Stimulated activated CD4-positive, alpha-beta T cell treated with anti-CD3 and anti-CD28 coated beads, Interleukin-15, amount 100 ng/mL, for 1 hour (primary cell): ENCODE data around the gene ANO1.
"Not testable (repeated sequence)": the region's sequence is repeated elsewhere in the genome, so short reads cannot be mapped to it uniquely, and the experiment has no call there.

Experiments
- DNase-seq, 2 donors: peaks; one replicate each; pipeline ENCODE4 v3.0.0-alpha.2; 2020; ENCODE audit warnings: low read depth in 1 of 2, low spot score in 1 of 2

The ANO1 gene

DNA sequence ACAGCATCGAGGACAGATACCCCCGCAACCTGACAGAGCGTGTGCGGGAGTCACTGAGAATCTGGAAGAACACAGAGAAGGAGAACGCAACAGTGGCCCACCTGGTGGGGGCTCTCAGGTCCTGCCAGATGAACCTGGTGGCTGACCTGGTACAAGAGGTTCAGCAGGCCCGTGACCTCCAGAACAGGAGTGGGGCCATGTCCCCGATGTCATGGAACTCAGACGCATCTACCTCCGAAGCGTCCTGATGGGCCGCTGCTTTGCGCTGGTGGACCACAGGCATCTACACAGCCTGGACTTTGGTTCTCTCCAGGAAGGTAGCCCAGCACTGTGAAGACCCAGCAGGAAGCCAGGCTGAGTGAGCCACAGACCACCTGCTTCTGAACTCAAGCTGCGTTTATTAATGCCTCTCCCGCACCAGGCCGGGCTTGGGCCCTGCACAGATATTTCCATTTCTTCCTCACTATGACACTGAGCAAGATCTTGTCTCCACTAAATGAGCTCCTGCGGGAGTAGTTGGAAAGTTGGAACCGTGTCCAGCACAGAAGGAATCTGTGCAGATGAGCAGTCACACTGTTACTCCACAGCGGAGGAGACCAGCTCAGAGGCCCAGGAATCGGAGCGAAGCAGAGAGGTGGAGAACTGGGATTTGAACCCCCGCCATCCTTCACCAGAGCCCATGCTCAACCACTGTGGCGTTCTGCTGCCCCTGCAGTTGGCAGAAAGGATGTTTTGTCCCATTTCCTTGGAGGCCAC lies 128.3 kb downstream of the ANO1 start:
- DNase-seq, result no peak

- no peak for DNase-seq
Observed at GRCh38 chr11:70206982-70207376, 128.9 kb downstream of the ANO1 start.

DNA sequence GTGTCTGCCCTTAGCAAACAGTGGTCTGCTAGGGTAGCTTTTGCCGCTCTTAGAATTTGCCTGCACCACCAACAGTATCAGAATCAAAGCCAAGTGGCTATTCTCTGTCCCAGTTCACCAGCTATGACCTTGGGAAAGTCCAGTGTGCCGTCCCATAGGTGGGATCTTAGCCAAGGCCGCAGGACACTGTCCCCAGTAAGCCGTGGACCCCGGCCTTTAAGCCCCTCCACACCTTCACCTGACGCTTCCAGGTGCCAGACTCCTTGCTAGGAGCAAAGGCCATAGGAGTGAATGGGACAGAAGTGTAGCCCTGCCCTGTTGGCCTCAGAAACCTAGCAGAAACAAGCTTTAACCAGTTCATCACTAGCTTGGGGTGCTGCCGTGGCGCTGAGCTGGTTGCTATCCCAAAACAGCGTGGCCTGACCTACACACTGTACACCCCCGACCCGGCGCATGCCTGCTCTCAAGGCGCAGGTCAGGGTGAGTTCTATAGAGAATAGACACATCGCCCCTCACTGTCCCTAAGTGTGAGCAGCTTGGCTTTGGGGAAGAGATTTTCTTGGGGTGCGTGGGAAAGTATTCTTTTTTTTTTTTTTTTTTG lies 129.5 kb downstream of the ANO1 start:
- no peak for DNase-seq

DNA sequence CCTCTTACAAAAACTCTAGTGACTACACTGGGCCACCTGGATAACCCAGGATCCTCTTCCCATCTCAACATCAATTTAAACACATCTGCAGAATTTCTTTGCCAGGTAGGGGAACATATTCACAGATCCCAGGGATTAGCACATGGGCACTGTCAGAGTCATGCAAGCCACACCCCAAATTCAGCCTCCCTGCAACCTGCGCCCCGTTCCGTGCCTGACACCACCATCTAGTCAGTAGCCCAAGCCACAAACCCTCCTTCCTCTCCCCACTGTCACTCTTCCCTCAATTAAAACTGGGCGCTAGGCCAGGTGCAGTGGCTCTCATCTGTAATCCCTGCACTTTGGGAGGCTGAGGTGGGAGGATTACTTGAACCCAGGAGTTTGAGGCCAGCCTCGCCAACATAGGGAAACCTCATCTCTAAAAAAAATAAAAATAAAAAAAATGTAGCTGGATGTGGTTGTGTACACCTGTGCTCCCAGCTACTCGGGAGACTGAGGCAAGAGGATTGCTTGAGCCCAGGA lies 131.3 kb downstream of the ANO1 start:
- no peak for DNase-seq

GRCh38 chr11:70210051-70210501 lies 132.0 kb downstream of the ANO1 start:
- no peak for DNase-seq

DNA sequence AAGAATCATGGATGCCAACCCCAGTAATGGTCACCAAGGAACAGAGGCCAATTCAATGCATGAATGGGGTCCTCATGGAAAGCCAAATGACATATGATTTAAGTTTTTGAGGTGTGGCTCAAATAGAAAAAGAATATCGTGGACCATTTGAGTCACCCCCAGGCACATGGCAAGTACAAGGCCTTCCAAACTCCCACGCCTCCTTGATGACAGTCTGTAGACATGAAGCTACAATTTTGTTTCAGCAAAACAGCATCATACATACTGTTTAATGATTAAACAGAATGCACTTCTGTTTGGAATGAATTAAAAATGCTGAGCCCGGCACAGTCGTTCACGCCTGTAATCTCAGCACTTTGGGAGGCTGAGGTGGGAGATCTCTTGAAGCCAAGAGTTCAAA lies 132.4 kb downstream of the ANO1 start:
- no peak for DNase-seq

GRCh38 chr11:70212227-70212811 lies 134.2 kb downstream of the ANO1 start:
- DNase-seq, result no peak

- DNase-seq, result not testable (repeated sequence)
Observed at GRCh38 chr11:70217388-70217787, 139.3 kb downstream of the ANO1 start.

DNA sequence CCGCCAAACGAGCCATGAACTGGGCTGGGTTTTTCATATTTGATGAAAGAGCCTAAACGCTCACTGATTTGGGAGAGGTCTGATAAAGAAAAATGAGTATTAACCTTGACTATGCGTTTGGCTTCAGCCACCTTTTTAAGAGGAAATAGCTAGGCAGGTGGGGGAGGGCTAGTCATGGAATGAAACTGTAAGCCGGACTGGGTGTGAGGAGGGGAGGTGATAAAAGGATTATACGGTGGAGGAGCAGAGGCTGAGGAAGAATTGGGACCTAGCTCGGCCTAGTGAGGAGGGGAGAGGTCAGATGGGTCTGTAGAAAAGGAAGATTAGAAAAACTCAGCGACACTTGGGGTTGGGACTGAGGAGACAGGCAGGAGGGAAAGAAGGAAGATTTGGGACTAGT lies 140.0 kb downstream of the ANO1 start:
- DNase-seq, result not testable (repeated sequence)

DNA sequence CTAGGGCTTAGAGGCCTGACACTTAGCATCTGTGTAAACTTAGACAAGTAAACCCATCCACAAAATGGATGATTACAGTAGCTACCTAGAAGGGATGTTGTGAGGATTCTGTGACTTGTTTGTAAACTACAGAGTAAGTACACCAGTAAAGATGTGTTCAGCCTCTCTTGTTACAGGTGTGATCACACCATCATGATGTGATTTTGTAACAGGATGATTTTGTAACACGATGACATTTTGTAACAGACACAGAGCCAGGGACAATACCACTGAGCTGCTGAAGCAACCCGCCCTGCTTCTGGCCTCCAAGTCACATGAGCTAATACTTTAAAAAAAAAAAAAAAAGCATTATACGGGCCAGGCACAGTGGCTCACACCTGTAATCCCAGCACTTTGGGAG lies 142.0 kb downstream of the ANO1 start:
- no peak for DNase-seq

- DNase-seq, result no peak
Observed at GRCh38 chr11:70220920-70221319, 142.8 kb downstream of the ANO1 start.

DNA sequence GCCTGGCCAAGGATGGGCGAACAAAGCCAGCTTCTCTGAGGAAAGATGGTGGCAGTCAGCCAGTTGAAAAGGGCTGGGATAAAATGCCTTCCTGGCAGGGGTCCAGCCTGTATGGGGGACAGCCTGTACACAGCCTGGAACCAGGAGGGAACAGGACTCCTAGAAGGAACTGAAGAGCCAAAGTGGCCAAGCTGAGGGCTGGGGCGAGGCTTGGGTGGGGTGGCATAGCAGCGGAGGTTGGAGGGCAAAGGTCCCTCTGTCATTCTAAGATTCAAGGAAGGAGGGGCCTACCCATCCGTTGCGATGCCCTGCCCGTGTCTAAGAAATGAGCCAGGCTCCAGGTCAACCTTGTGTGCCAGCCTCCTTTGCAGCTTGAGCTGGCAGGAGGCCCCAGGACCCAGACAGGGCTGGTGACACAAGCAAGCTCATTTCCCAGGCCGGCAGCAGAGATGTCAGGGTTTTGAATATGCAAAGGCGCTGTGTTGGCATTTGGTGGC lies 147.6 kb downstream of the ANO1 start:
- no peak for DNase-seq

DNA sequence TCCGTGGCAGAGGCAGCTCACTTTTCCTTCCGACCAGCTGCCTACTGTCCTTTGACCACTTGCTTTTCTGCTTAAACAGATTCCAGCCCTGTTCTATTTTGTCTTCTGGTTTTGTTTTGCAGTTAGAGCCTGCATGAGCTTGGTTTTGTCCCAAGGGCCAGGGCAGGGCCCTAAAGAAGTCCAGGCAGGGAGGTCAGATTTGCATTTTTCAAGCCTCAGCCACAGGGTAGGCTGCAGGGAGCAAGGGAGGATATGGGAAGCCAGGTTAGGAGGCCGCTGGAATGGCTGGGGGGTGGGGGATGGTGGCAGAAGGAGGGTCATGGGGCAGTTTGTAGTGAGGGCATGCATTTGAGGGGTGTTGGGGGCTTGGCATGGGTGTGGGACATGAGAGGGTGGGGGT lies 148.1 kb downstream of the ANO1 start:
- DNase-seq, result no peak

- DNase-seq, result no peak
Observed at GRCh38 chr11:70226967-70227366, 148.8 kb downstream of the ANO1 start.

- DNase-seq, result no peak
Observed at GRCh38 chr11:70229737-70230136, 151.6 kb downstream of the ANO1 start.

DNA sequence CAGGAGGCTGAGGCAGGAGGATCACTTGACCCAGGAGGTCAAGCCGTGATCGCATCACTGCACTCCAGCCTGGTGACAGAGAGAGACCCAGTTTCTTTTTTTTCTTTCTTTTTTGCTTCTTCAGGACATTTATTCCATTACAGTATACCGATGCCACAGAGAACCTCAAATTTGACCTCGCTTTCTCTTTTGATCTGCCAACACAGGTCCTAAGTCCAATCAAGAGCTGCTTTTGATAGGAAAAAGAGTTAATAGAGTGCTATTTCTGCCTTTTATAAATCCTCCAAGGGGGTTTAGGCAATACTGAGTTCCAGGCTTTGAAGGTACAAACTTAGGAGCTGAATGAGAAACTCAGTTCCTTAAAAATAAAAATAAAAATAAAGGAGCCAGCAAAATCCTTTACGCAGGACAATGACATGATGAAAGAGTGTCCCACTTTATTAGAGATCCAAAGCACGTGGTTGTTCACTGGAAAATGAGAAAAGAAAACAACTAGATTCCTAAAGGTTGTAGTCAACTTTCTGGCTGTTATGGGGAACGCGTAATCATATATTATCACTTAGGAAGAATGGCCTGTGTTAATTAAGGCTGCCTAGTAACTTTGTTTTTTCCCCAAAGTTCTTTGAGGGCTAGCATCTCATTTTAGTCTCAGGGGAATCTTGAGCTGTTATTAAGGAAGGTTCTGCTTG lies 152.2 kb downstream of the ANO1 start:
- DNase-seq, result no peak

DNA sequence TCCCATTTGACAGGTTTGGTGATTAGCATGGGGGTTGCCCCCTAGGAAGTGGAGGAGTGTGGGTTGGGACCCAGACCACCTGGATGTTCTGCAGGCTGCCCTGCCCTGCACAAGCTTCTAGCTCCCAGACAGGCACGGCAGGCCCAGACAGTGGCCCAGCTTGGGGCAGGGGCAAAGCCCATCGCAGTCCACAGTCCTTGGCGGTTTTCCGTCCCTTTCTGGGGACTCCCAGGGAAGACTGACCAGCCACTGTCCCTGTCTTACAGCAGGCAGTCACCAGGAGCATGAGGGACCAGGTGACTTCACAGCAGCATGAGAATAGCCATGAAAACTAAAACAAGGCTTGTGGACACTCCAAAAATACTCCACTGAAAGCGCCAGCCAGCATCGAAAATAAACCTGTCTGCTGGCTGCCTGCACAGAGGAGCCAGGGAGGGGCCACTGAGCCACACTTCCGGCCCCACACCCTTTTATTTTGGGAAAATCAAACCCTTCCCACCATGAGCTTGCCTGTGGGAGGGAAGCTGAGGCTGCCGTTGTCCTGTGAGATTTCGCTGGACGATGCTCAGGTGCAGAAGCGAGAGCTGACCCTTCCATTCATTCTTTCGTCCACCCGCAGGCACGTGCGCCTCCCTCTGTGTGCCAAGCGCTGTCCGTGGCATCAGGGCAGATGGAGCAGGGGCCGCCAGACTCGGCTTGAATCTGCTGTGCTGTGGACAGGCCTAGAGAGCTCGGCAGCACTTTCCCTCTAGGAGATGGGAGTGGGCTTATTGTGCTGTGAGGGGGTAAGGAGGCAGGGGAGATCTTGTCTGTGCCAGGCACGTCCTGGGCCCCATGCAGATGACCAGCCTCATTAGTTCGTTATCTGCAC lies 153.0 kb downstream of the ANO1 start:
- DNase-seq, result no peak

- no peak for DNase-seq
Observed at GRCh38 chr11:70233034-70233433, 154.9 kb downstream of the ANO1 start.

DNA sequence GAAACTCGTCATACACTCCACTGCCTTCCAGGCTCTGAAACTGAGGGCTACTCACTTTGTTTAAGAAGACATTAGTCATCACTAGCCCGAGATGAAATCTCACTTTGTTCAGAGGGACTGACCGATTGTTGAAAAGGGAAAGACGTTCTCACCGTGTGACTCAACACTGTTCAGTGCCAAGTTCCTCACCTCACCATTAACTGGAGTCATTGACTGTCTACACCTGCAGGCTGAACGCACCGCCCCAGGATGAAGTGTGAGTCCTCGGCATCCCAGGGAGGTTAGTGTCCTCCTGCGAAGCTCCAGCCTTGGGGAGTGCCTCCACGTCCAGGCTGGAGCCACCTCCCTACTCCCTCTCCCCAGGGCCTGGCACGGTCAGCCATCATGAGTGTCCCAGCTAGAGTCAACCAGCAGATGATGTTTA lies 155.4 kb downstream of the ANO1 start:
- no peak for DNase-seq

DNA sequence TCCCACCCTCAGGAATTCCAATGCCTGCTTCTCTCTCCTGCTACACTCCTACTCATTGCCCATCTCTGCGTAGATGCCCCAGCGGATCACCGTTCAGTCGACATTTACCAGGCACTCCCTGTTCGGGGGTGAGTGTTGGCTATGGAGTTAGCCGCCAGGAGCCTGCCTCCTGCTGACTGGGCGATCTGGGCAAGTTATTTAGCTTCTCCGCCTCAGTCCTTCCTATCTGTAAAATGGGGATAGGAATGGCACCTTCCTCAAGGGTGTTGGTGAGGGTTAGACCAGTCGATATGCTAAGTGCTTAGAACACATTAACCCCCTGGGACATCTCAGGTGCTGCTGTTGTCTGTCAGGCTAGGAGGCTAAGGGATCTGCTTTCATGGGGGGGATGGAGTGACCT lies 155.8 kb downstream of the ANO1 start:
- no peak for DNase-seq
